ENCODE results near the gene USP43. TPM values are rescaled to one million over a fixed set of nuclear protein-coding genes. Genes with fewer than 3 reads are reported as not detected.

Gene USP43
- total RNA-seq, 1 donor from 2014 or later = 3.8 TPM

DNA sequence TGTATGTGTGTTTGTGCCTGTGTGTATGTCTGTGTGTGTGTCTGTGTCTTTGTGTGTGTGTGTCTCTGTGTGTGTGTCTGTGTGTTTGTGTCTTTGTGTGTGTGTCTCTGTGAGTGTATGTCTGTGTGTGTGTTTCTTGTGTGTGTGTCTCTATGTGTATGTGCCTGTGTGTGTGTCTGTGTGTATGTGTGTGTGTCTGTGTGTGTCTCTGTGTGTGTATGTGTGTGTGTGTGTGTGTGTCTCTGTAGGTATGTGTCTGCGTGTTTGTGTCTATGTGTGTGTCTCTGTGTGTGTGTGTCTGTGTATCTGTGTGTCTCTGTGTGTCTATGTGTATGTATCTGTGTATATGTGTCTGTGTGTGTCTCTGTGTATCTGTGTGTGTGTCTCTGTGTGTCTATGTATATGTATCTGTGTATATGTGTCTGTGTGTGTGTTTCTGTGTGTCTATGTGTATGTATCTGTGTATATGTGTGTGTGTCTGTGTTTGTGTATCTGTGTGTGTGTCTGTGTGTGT, 70.2 kb downstream of the USP43 start:
- Mint-ChIP-seq H3K4me1 (ENCODE audit: unreplicated experiment) (no peaks in the 10 kb centered on the region), H3K27me3 (ENCODE audit: unreplicated experiment) (no peaks in the 10 kb centered on the region), H3K9me3 (ENCODE audit: unreplicated experiment) (no peaks in the 10 kb centered on the region), H3K27ac (ENCODE audit: unreplicated experiment) (no peak overlapping the region), H3K4me3 (ENCODE audit: unreplicated experiment) (no peak overlapping the region), H3K36me3 (ENCODE audit: unreplicated experiment) (peaks cover 6% of the 10 kb centered on the region)
- no peak for TF ChIP-seq CTCF (IDR thresholded peaks at IDR 0.05)
- DNase-seq (ENCODE audit: extremely low spot score, unreplicated experiment) = no peak

GRCh38 chr17:9725575-9725974, 80.3 kb downstream of the USP43 start:
- H3K9me3 Mint-ChIP-seq (ENCODE audit: unreplicated experiment) = no peaks in the 10 kb centered on the region
- H3K4me3 Mint-ChIP-seq (ENCODE audit: unreplicated experiment) = no peak overlapping the region
- peaks cover 15% of the 10 kb centered on the region for H3K4me1 Mint-ChIP-seq (ENCODE audit: unreplicated experiment)
- no peak for DNase-seq (ENCODE audit: extremely low spot score, unreplicated experiment)
- H3K36me3 Mint-ChIP-seq (ENCODE audit: unreplicated experiment) = no peaks in the 10 kb centered on the region
- no peak overlapping the region for H3K27ac Mint-ChIP-seq (ENCODE audit: unreplicated experiment)
- TF ChIP-seq CTCF (IDR thresholded peaks at IDR 0.05) = peak; percentile 52
- H3K27me3 Mint-ChIP-seq (ENCODE audit: unreplicated experiment) = no peaks in the 10 kb centered on the region

- Mint-ChIP-seq H3K9me3 (ENCODE audit: unreplicated experiment) (no peaks in the 10 kb centered on the region), H3K4me1 (ENCODE audit: unreplicated experiment) (peaks cover 15% of the 10 kb centered on the region), H3K36me3 (ENCODE audit: unreplicated experiment) (peaks cover 2% of the 10 kb centered on the region), H3K27ac (ENCODE audit: unreplicated experiment) (no peak overlapping the region), H3K4me3 (ENCODE audit: unreplicated experiment) (no peak overlapping the region), H3K27me3 (ENCODE audit: unreplicated experiment) (no peaks in the 10 kb centered on the region)
- DNase-seq (ENCODE audit: extremely low spot score, unreplicated experiment) = no peak
- TF ChIP-seq CTCF (IDR thresholded peaks at IDR 0.05) = no peak
Measured at GRCh38 chr17:9726291-9726690, 81.0 kb downstream of the USP43 start.

DNA sequence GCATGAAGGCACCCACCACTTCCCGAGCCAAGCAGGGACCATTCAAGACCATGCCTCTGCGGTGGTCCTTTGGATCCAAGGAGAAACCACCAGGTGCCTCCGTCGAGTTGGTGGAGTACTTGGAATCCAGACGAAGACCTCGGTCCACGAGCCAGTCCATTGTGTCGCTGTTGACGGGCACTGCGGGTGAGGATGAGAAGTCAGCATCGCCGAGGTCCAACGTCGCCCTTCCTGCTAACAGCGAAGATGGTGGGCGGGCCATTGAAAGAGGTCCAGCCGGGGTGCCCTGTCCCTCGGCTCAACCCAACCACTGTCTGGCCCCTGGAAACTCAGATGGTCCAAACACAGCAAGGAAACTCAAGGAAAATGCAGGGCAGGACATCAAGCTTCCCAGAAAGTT, 82.7 kb downstream of the USP43 start:
- H3K9me3 Mint-ChIP-seq (ENCODE audit: unreplicated experiment) = no peaks in the 10 kb centered on the region
- H3K4me1 Mint-ChIP-seq (ENCODE audit: unreplicated experiment) = peaks cover 15% of the 10 kb centered on the region
- no peak for TF ChIP-seq CTCF (IDR thresholded peaks at IDR 0.05)
- DNase-seq (ENCODE audit: extremely low spot score, unreplicated experiment) = peak; percentile 82
- H3K36me3 Mint-ChIP-seq (ENCODE audit: unreplicated experiment) = peaks cover 2% of the 10 kb centered on the region
- no peaks in the 10 kb centered on the region for H3K27me3 Mint-ChIP-seq (ENCODE audit: unreplicated experiment)
- H3K4me3 Mint-ChIP-seq (ENCODE audit: unreplicated experiment) = no peak overlapping the region
- H3K27ac Mint-ChIP-seq (ENCODE audit: unreplicated experiment) = no peak overlapping the region

- TF ChIP-seq CTCF (IDR thresholded peaks at IDR 0.05) = no peak
- Mint-ChIP-seq H3K4me1 (ENCODE audit: unreplicated experiment) (peaks cover 15% of the 10 kb centered on the region), H3K36me3 (ENCODE audit: unreplicated experiment) (peaks cover 2% of the 10 kb centered on the region), H3K9me3 (ENCODE audit: unreplicated experiment) (no peaks in the 10 kb centered on the region), H3K27ac (ENCODE audit: unreplicated experiment) (no peak overlapping the region), H3K4me3 (ENCODE audit: unreplicated experiment) (no peak overlapping the region), H3K27me3 (ENCODE audit: unreplicated experiment) (no peaks in the 10 kb centered on the region)
- peak; percentile 79 for DNase-seq (ENCODE audit: extremely low spot score, unreplicated experiment)
Measured at GRCh38 chr17:9728564-9728963, 83.2 kb downstream of the USP43 start.

All from osteocyte (in vitro differentiated cells).